HEK293 (cell line): ENCODE results near the gene RASA3.

Source experiments
- CTCF ChIA-PET: fragments of 350-600 bp; formaldehyde crosslinking; extraction: SDS; loops from one replicate; lab custom pipeline; 2021; ENCODE audit warnings: antibody characterized with exemption; lab: Yijun Ruan, JAX
- POLR2A ChIA-PET: fragments of 300-600 bp; formaldehyde crosslinking; extraction: SDS; loops from one replicate; lab custom pipeline; 2020; ENCODE audit warnings: antibody characterized with exemption, inconsistent platforms; lab: Yijun Ruan, JAX
- H3K27ac ChIP-seq: fragments of 200-500 bp; sonication (Bioruptor generic); 2 replicates; pipeline ENCODE4 v1.5.1; 2014; ENCODE audit warnings: low read depth, low read length, control low read depth, inconsistent platforms; ENCODE audit errors: extremely low read depth
- H3K36me3 ChIP-seq, 2 experiments: fragments of 200-500 bp in 1 of 2; sonication (Bioruptor generic) in 1 of 2; 1 replicate in 1 of 2; 2 replicates in 1 of 2; pipeline ENCODE4 v1.5.1; 2014 to 2017; ENCODE audit warnings: inconsistent platforms in 2 of 2, low read length in 2 of 2; ENCODE audit not compliant: control insufficient read depth in 2 of 2, insufficient read depth in 1 of 2
- H3K4me1 ChIP-seq: fragments of 200-500 bp; sonication (Bioruptor generic); 2 replicates; pipeline ENCODE4 v1.5.1; 2014; ENCODE audit warnings: mild to moderate bottlenecking, low read length, inconsistent platforms; ENCODE audit not compliant: control insufficient read depth, insufficient read depth
- H3K4me3 ChIP-seq: 2 replicates; pipeline ENCODE4 v1.5.1; 2011; ENCODE audit warnings: low read depth, mild to moderate bottlenecking, control low read depth, low read length, moderate library complexity
- H3K9me3 ChIP-seq: fragments of 200-500 bp; sonication (Bioruptor generic); 2 replicates; pipeline ENCODE4 v1.5.1; 2014; ENCODE audit warnings: low read depth, low read length, inconsistent platforms; ENCODE audit not compliant: control insufficient read depth, insufficient read depth
- AEBP2 ChIP-seq: fragments of 450-650 bp; formaldehyde crosslinking; IDR thresholded peaks from 2 replicates; pipeline ENCODE4 v1.5.1; 2016; ENCODE audit warnings: missing biosample characterization, missing genetic modification characterization, borderline replicate concordance
- CTCF ChIP-seq: fragments of 450-650 bp; formaldehyde crosslinking; IDR thresholded peaks from 2 replicates; pipeline ENCODE4 v1.5.1; 2016; ENCODE audit warnings: missing biosample characterization, missing genetic modification characterization
- FEZF1 ChIP-seq: fragments of 450-650 bp; formaldehyde crosslinking; IDR thresholded peaks from 2 replicates; pipeline ENCODE4 v1.5.1; 2016; ENCODE audit warnings: missing biosample characterization, missing genetic modification characterization
- GLIS1 ChIP-seq: fragments of 450-650 bp; formaldehyde crosslinking; IDR thresholded peaks from 2 replicates; pipeline ENCODE4 v1.5.1; 2016; ENCODE audit warnings: missing biosample characterization, missing genetic modification characterization
- GLIS2 ChIP-seq: fragments of 450-650 bp; formaldehyde crosslinking; IDR thresholded peaks from 2 replicates; pipeline ENCODE4 v1.5.1; 2016; ENCODE audit warnings: missing biosample characterization, missing genetic modification characterization
- KLF1 ChIP-seq: fragments of 450-650 bp; formaldehyde crosslinking; IDR thresholded peaks from 2 replicates; pipeline ENCODE4 v1.5.1; 2016; ENCODE audit warnings: missing biosample characterization, missing genetic modification characterization
- KLF16 ChIP-seq: fragments of 450-650 bp; formaldehyde crosslinking; IDR thresholded peaks from 2 replicates; pipeline ENCODE4 v1.5.1; 2017; ENCODE audit warnings: missing biosample characterization, missing genetic modification characterization
- PATZ1 ChIP-seq: fragments of 450-650 bp; formaldehyde crosslinking; IDR thresholded peaks from 2 replicates; pipeline ENCODE4 v1.5.1; 2016; ENCODE audit warnings: missing biosample characterization, missing genetic modification characterization
- PBX3 ChIP-seq: sonication (generic); formaldehyde crosslinking; IDR thresholded peaks from 2 replicates; pipeline ENCODE4 v1.8.1; 2022; ENCODE audit warnings: mild to moderate bottlenecking, moderate library complexity, missing genetic modification reagents
- PRDM1 ChIP-seq: fragments of 450-650 bp; formaldehyde crosslinking; IDR thresholded peaks from 2 replicates; pipeline ENCODE4; 2016; ENCODE audit warnings: missing biosample characterization, missing genetic modification characterization
- SCRT2 ChIP-seq: fragments of 450-650 bp; formaldehyde crosslinking; IDR thresholded peaks from 2 replicates; pipeline ENCODE4 v1.5.1; 2016; ENCODE audit warnings: missing biosample characterization, missing genetic modification characterization
- SP3 ChIP-seq: fragments of 450-650 bp; formaldehyde crosslinking; IDR thresholded peaks from 2 replicates; pipeline ENCODE4 v1.5.1; 2016; ENCODE audit warnings: missing biosample characterization, missing genetic modification characterization
- ZBTB1 ChIP-seq: fragments of 450-650 bp; formaldehyde crosslinking; IDR thresholded peaks from 2 replicates; pipeline ENCODE4 v1.5.1; 2016; ENCODE audit warnings: missing biosample characterization, missing genetic modification characterization
- ZBTB7A ChIP-seq: fragments of 450-650 bp; formaldehyde crosslinking; IDR thresholded peaks from 2 replicates; pipeline ENCODE4 v1.5.1; 2016; ENCODE audit warnings: low read depth, missing biosample characterization, missing genetic modification characterization
- ZFP41 ChIP-seq: fragments of 450-650 bp; formaldehyde crosslinking; IDR thresholded peaks from 2 replicates; pipeline ENCODE4 v1.5.1; 2016; ENCODE audit warnings: missing biosample characterization, missing genetic modification characterization, borderline replicate concordance
- ZNF138 ChIP-seq: fragments of 450-650 bp; formaldehyde crosslinking; IDR thresholded peaks from 2 replicates; pipeline ENCODE4 v1.5.1; 2016; ENCODE audit warnings: missing biosample characterization, missing genetic modification characterization, borderline replicate concordance
- ZNF184 ChIP-seq: fragments of 450-650 bp; IDR thresholded peaks from 2 replicates; pipeline ENCODE4 v1.5.1; 2018; ENCODE audit warnings: missing biosample characterization, mild to moderate bottlenecking, missing genetic modification characterization
- ZNF202 ChIP-seq: fragments of 450-650 bp; formaldehyde crosslinking; IDR thresholded peaks from 2 replicates; pipeline ENCODE4 v1.5.1; 2016; ENCODE audit warnings: missing biosample characterization, missing genetic modification characterization, borderline replicate concordance
- ZNF292 ChIP-seq: fragments of 450-650 bp; formaldehyde crosslinking; IDR thresholded peaks from 2 replicates; pipeline ENCODE4 v1.5.1; 2016; ENCODE audit warnings: low read depth, missing biosample characterization, missing genetic modification characterization, borderline replicate concordance
- ZNF341 ChIP-seq: fragments of 450-650 bp; formaldehyde crosslinking; IDR thresholded peaks from 2 replicates; pipeline ENCODE4; 2016; ENCODE audit warnings: low read depth, missing biosample characterization, missing genetic modification characterization
- ZNF433 ChIP-seq: fragments of 450-650 bp; formaldehyde crosslinking; IDR thresholded peaks from 2 replicates; pipeline ENCODE4 v1.5.1; 2016; ENCODE audit warnings: missing biosample characterization, missing genetic modification characterization, low read depth
- ZNF501 ChIP-seq: fragments of 450-650 bp; formaldehyde crosslinking; IDR thresholded peaks from 2 replicates; pipeline ENCODE4 v1.5.1; 2016; ENCODE audit warnings: missing biosample characterization, missing genetic modification characterization
- ZNF521 ChIP-seq: fragments of 450-650 bp; formaldehyde crosslinking; IDR thresholded peaks from 2 replicates; pipeline ENCODE4 v1.5.1; 2017; ENCODE audit warnings: missing biosample characterization, mild to moderate bottlenecking, missing genetic modification characterization
- ZNF555 ChIP-seq: fragments of 450-650 bp; formaldehyde crosslinking; conservative IDR thresholded peaks from 2 replicates; pipeline ENCODE4 v1.5.1; 2017; ENCODE audit warnings: missing biosample characterization, mild to moderate bottlenecking, missing genetic modification characterization, inconsistent platforms
- ZNF580 ChIP-seq: fragments of 450-650 bp; formaldehyde crosslinking; IDR thresholded peaks from 2 replicates; pipeline ENCODE4 v1.5.1; 2016; ENCODE audit warnings: missing biosample characterization, missing genetic modification characterization
- ZNF596 ChIP-seq: fragments of 450-650 bp; IDR thresholded peaks from 2 replicates; pipeline ENCODE4 v1.5.0; 2018; ENCODE audit warnings: missing biosample characterization, mild to moderate bottlenecking, missing genetic modification characterization, moderate library complexity
- ZNF610 ChIP-seq: fragments of 450-650 bp; formaldehyde crosslinking; IDR thresholded peaks from 2 replicates; pipeline ENCODE4 v1.5.1; 2016; ENCODE audit warnings: missing biosample characterization, missing genetic modification characterization, borderline replicate concordance
- ZNF654 ChIP-seq: fragments of 450-650 bp; formaldehyde crosslinking; IDR thresholded peaks from 2 replicates; pipeline ENCODE4 v1.5.1; 2016; ENCODE audit warnings: low read depth, missing biosample characterization, missing genetic modification characterization
- ZNF658 ChIP-seq: fragments of 450-650 bp; formaldehyde crosslinking; IDR thresholded peaks from 2 replicates; pipeline ENCODE4; 2016; ENCODE audit warnings: missing biosample characterization, missing genetic modification characterization
- ZNF664 ChIP-seq: fragments of 450-650 bp; formaldehyde crosslinking; IDR thresholded peaks from 2 replicates; pipeline ENCODE4 v1.5.1; 2016; ENCODE audit warnings: missing biosample characterization, missing genetic modification characterization
- ZNF707 ChIP-seq: fragments of 450-650 bp; formaldehyde crosslinking; IDR thresholded peaks from 2 replicates; pipeline ENCODE4 v1.5.1; 2016; ENCODE audit warnings: missing biosample characterization, missing genetic modification characterization

RASA3 gene

GRCh38 chr13:114062754-114063153, 69.7 kb downstream of the RASA3 start:
- Histone ChIP-seq H3K36me3 (no peaks in the 10 kb centered on the region), H3K9me3 (no peaks in the 10 kb centered on the region), H3K4me1 (peaks cover 9% of the 10 kb centered on the region), H3K27ac (no peak overlapping the region), H3K4me3 (no peak overlapping the region)
- TF ChIP-seq SP3 (tag by site-specific recombination): no peak
- TF ChIP-seq PRDM1: no peak
- no peak for TF ChIP-seq ZNF341
- no peak for TF ChIP-seq AEBP2 (tag by site-specific recombination)
- no peak for TF ChIP-seq PATZ1 (tag by site-specific recombination)
- no peak for TF ChIP-seq PBX3 (CRISPR knock-in tag)
- no peak for TF ChIP-seq KLF1 (tag by site-specific recombination)
- TF ChIP-seq ZBTB1 (tag by site-specific recombination): no peak
- TF ChIP-seq ZNF292 (tag by site-specific recombination): no peak
- no peak for TF ChIP-seq GLIS1 (tag by site-specific recombination)
- TF ChIP-seq ZBTB7A: no peak
- no peak for TF ChIP-seq ZNF664 (tag by site-specific recombination)
- no peak for TF ChIP-seq ZNF654
- ChIA-PET CTCF (no interaction called here), POLR2A (no interaction called here)

GRCh38 chr13:114062341-114062740, 70.1 kb downstream of the RASA3 start:
- Histone ChIP-seq H3K4me1 (peaks cover 9% of the 10 kb centered on the region), H3K4me3 (no peak overlapping the region), H3K36me3 (no peaks in the 10 kb centered on the region), H3K9me3 (no peaks in the 10 kb centered on the region), H3K27ac (no peak overlapping the region)
- ChIA-PET POLR2A (no interaction called here), CTCF (no interaction called here)
- no peak for TF ChIP-seq ZNF580 (tag by site-specific recombination)
- no peak for TF ChIP-seq ZNF521
- TF ChIP-seq ZNF658: no peak
- TF ChIP-seq ZNF184 (tag by site-specific recombination): no peak
- no peak for TF ChIP-seq ZNF707 (tag by site-specific recombination)
- TF ChIP-seq ZNF501 (tag by site-specific recombination): no peak
- no peak for TF ChIP-seq KLF16 (tag by site-specific recombination)
- TF ChIP-seq ZNF555: no peak
- no peak for TF ChIP-seq FEZF1 (tag by site-specific recombination)
- TF ChIP-seq ZNF138 (tag by site-specific recombination): no peak
- no peak for TF ChIP-seq GLIS2 (tag by site-specific recombination)
- TF ChIP-seq ZNF433 (tag by site-specific recombination): no peak
- TF ChIP-seq CTCF (tag by site-specific recombination): no peak
- no peak for TF ChIP-seq ZNF596
- no peak for TF ChIP-seq ZNF610 (tag by site-specific recombination)
- no peak for TF ChIP-seq ZNF202 (tag by site-specific recombination)
- no peak for TF ChIP-seq ZFP41
- TF ChIP-seq SCRT2 (tag by site-specific recombination): no peak
